Esophagus (tissue), 2 donors: ENCODE measurements around the gene MBNL2. TPM values are rescaled to one million over a fixed set of nuclear protein-coding genes. Genes with fewer than 3 reads are reported as not detected.
A peak's percentile ranks its signal among the peaks of the same experiment; 100 is the strongest.

ENCODE experiments used
- H3K27ac ChIP-seq, 2 donors: one replicate each; pipeline ENCODE4 v1.5.1; 2013; ENCODE audit warnings: low read depth in 2 of 2, mild to moderate bottlenecking in 2 of 2, inconsistent platforms in 1 of 2, low read length in 1 of 2, moderate library complexity in 1 of 2
- H3K27me3 ChIP-seq, 2 donors: one replicate each; pipeline ENCODE4 v1.6.1; 2013; ENCODE audit warnings: low read length in 2 of 2, control low read depth in 1 of 2, mild to moderate bottlenecking in 1 of 2; ENCODE audit not compliant: insufficient read depth in 2 of 2, control insufficient read depth in 1 of 2
- H3K36me3 ChIP-seq, 2 donors: one replicate each; pipeline ENCODE4 v1.6.1; 2013; ENCODE audit warnings: low read length in 1 of 2; ENCODE audit not compliant: control insufficient read depth in 2 of 2, insufficient read depth in 2 of 2
- H3K4me1 ChIP-seq, 2 donors: one replicate each; pipeline ENCODE4 v1.6.1; 2013; ENCODE audit warnings: low read length in 1 of 2; ENCODE audit not compliant: control insufficient read depth in 2 of 2, insufficient read depth in 2 of 2
- H3K4me3 ChIP-seq, 2 donors: one replicate each; pipeline ENCODE4 v1.5.1; 2013; ENCODE audit warnings: low read length in 2 of 2, mild to moderate bottlenecking in 2 of 2, low read depth in 1 of 2, moderate library complexity in 1 of 2
- H3K9me3 ChIP-seq, 2 donors: one replicate each; pipeline ENCODE4 v1.6.1; 2013; ENCODE audit warnings: mild to moderate bottlenecking in 2 of 2, low read depth in 1 of 2, low read length in 1 of 2, moderate library complexity in 1 of 2; ENCODE audit not compliant: control insufficient read depth in 2 of 2, insufficient read depth in 1 of 2
- WGBS, 2 donors: extraction: QIAGEN DNeasy Blood & Tissue Kit; methylation state at CpG; one replicate each; pipeline ENCODE4 v1.1.7; 2013; 5-methylcytosine and 5-hydroxymethylcytosine counted together
- polyA plus RNA-seq, 2 donors: library from polyadenylated mRNA; stranded (reverse); fragments of 200-250 nt; gene quantifications; one replicate each; pipeline ENCODE4 v1.2.3, GENCODE V29; 2013
- donor health status: healthy with polysubstance abuse.
- donor health status: Bipolar disorder and iron deficiency.

MBNL2 gene
- polyA plus RNA-seq, 2 donors = 4.9 to 10.3 TPM

DNA sequence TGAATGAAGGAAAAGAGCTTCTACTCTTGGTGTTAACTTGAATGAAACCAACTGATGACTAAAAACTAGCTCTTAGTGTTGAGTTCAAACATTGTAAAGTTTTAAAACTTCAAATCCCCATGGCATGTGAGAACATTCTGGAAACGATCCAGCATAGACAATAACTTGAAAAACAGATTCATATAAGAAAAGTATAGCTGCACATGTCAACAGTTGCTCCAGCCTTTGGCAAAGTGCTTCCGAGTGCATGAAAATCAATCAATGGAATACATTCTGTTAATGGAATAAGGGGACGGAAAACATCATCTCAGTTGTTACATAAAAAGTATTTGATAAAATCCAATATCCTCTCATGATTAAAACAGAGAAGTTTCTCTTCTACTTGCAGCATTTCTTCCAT lies 89.8 kb downstream of the MBNL2 start:
- Histone ChIP-seq H3K9me3 (no peaks in the 10 kb centered on the region), H3K27me3 (no peaks in the 10 kb centered on the region), H3K4me1 (no peaks in the 10 kb centered on the region), H3K36me3 (no peaks in the 10 kb centered on the region), H3K4me3 (no peak overlapping the region), H3K27ac (no peak overlapping the region)
- 74 to 75% methylated on average over 3 of the region's 3 CpGs for WGBS, 2 donors

DNA sequence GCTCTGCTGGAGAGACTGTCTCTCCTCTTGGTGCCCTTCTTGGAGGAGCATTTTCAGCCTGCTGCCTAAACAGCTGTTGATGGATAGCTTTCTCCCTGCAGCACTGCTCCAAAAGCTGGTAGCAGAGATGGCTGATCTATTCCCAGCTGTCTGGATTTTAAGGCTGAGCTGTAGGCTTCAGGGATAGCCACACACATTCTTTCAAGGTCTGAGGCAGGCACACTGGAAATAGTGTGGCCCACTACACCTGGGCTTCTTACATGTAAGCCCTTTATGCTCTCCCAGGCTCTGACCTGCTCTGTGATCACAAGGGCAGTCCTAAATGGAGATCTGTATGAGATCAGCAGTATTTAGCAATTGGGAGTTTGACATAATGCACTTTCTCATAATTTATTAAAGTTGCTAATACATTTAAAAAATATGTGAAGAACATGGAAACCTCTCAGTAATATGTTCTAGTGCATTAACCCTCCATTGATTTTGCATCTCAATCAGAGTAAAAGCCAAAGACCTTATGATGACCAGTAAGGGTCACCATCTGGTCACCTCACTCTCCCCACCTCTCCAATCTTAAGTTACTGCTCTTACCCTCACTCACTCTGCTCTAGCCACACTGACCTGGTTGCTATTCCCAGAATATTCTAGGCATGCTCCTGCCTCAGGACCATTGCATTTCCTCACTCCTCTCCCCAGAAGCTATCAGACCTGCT lies 91.6 kb downstream of the MBNL2 start:
- no peaks in the 10 kb centered on the region for H3K4me1 ChIP-seq
- no peak overlapping the region for H3K4me3 ChIP-seq
- H3K36me3 ChIP-seq = no peaks in the 10 kb centered on the region

DNA sequence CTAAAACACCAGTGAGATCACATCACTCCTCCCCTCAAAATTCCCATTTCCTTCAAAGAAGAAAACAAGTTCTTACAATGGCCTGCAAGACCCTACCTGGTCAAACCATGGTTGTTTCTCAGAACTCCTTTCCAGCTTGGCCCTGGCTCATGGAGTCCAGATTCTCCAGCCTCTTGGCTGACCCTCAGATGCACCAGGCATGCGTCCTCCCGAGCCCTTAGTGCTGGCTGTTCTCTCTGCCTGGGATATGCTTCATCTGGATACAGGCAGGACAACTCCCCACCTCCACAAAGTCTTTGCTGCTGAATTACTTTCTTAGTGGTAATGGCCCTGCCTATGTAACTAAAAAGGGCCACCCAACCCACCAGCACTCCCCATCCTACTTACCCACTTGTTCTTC lies 94.3 kb downstream of the MBNL2 start:
- Histone ChIP-seq H3K27me3 (no peaks in the 10 kb centered on the region), H3K9me3 (no peaks in the 10 kb centered on the region), H3K4me3 (no peak overlapping the region), H3K36me3 (no peaks in the 10 kb centered on the region), H3K4me1 (peaks cover 0 to 3% of the 10 kb centered on the region in 2 donors), H3K27ac (peak overlapping the region in 1 of 2 donors; percentile 42)
- 66 to 81% methylated on average over 2 of the region's 2 CpGs for WGBS, 2 donors

More for the DNA sequence above, 91.6 kb downstream of the MBNL2 start:
- no peaks in the 10 kb centered on the region for H3K9me3 ChIP-seq
- H3K27ac ChIP-seq = no peak overlapping the region
- H3K27me3 ChIP-seq = no peaks in the 10 kb centered on the region

DNA sequence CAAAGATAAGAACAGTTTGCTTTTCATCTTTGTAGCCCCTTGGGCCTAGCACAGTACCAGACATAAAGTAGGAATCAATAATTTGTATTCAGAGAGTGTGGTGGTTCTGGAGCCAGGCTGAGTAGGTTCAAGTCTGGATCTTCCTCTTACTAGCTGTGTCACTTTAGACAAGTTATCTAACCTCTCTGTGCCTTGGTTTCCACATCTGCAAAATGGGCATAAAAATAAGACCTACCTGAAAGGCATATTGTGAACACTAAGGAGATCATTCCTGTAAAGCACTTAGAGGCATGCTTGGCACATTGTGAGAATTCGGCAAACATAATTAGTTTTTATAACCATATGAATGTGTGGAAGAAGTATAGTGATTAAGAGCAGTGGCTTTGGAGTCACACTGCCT lies 95.8 kb downstream of the MBNL2 start:
- Histone ChIP-seq H3K27ac (no peak overlapping the region), H3K27me3 (no peaks in the 10 kb centered on the region), H3K9me3 (no peaks in the 10 kb centered on the region), H3K4me3 (no peak overlapping the region), H3K4me1 (peaks cover 0 to 3% of the 10 kb centered on the region in 2 donors), H3K36me3 (peaks cover 0 to 3% of the 10 kb centered on the region in 2 donors)
- 74 to 78% methylated on average over 1 of the region's 1 CpG for WGBS, 2 donors

DNA sequence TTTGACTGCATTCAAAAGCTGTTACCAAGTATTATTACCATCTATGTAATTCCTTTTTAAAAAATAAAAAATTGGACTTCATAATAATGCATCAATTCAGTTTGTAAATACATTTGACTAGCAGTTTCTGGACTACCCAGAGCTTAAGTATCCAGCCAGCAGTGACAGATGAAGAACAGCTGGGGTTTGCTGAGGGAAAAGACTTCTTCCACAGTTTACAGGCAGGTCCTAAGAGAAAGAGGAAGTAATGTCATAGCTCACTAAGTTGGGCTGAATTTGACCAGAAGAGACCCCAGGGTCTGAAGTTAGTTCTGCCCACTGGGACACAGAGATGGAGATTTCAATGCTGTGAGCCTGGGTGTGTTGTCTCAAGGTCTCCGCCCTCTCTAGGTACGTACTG lies 96.4 kb downstream of the MBNL2 start:
- no peaks in the 10 kb centered on the region for H3K9me3 ChIP-seq
- whole genome bisulfite sequencing, 2 donors = 63 to 71% methylated on average over 2 of the region's 2 CpGs
- no peak overlapping the region for H3K4me3 ChIP-seq
- H3K27ac ChIP-seq = no peak overlapping the region
- H3K27me3 ChIP-seq = no peaks in the 10 kb centered on the region
- H3K4me1 ChIP-seq = peaks cover 0 to 3% of the 10 kb centered on the region in 2 donors
- H3K36me3 ChIP-seq = peaks cover 0 to 3% of the 10 kb centered on the region in 2 donors

DNA sequence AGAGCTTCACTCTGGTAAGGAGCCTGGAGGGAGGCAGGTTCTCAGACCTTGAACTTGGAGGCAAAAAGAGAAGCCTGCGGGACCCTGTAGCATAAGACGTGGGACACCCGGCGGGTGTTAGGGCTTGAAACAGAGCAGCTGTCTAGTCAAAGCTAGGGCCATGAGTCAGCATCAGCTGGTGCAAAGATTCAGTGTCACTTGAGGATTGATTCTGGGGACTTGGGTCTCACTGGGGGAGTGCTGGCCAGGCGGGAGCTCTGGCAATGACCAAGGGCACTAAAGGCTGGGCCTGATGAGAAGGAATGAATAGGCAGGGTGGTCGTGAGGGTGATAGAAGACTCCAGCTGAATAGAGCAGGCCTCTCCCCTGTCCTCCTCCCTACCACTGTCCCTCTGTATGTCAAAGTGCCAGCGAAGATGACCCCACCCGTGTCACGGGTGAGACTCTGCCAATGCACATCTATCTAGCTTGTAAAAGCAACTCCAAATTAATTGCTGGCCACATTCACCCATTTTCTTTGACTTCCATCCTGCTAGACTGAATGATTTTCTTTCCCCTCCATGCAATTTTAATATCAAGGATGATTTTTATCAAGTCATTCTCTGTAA lies 97.1 kb downstream of the MBNL2 start:
- H3K4me1 ChIP-seq = peaks cover 0 to 3% of the 10 kb centered on the region in 2 donors
- no peaks in the 10 kb centered on the region for H3K9me3 ChIP-seq
- no peak overlapping the region for H3K4me3 ChIP-seq
- peak overlapping the region in 1 of 2 donors; percentile 37 for H3K27ac ChIP-seq
- WGBS, 2 donors = 59 to 71% methylated on average over 9 of the region's 9 CpGs
- H3K27me3 ChIP-seq = no peaks in the 10 kb centered on the region
- peaks cover 0 to 3% of the 10 kb centered on the region in 2 donors for H3K36me3 ChIP-seq

DNA sequence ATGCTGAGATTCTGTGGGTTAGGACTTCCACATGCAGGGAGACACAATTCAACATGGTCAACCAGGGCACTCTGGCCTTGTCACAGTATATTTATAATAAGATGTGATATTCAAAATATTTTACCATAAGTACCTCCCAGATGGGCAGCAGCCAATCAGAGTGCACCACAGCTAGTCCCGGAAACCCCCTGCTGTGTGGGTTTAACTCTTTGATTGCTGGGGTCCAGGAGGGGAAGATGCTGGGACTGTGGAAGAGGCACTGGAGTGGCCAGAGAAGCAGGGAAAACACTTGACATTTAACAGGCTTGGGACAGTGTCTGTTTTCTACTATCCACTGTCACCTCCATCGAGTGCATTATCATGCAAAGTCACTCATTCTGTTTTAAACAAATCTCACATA lies 99.0 kb downstream of the MBNL2 start:
- 37 to 47% methylated on average over 2 of the region's 2 CpGs for WGBS, 2 donors
- no peaks in the 10 kb centered on the region for H3K27me3 ChIP-seq
- H3K36me3 ChIP-seq = peaks cover 2 to 3% of the 10 kb centered on the region in 2 donors
- no peaks in the 10 kb centered on the region for H3K9me3 ChIP-seq
- H3K4me1 ChIP-seq = peaks cover 0 to 3% of the 10 kb centered on the region in 2 donors
- no peak overlapping the region for H3K4me3 ChIP-seq
- no peak overlapping the region for H3K27ac ChIP-seq

DNA sequence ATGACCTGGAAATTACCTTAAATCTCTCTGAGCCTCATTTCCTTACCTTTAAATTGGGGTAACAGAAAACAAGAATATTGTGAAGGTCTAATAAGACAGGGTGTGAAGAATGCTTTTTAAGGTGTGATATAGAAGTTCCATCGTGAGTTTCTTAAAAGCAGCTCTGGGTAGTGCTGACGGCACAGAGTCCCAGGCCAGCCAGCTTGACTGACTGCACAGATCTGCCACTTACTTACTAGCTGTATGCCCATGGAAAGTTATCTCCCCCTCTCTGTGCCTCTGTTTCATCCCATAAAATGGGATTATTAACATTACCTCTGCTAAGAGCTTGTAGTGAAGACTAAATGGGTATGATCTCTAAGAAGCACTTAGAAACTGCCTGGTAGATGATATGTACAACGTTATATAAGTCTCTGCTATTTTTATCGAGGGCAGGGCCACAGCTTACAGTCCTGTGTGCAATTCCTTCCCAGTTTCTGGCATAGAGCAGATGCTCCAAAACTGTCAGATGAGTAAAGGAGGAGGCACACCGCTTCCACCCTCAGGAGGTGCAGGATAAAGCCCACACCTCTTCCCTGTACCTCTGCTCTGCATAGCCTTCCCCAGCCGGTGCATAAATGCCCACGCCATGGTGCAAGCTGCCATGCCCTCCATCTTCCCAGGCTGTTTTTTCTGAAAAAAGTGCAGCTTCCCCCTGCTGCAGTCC lies 99.6 kb downstream of the MBNL2 start:
- H3K4me1 ChIP-seq = peaks cover 0 to 3% of the 10 kb centered on the region in 2 donors

DNA sequence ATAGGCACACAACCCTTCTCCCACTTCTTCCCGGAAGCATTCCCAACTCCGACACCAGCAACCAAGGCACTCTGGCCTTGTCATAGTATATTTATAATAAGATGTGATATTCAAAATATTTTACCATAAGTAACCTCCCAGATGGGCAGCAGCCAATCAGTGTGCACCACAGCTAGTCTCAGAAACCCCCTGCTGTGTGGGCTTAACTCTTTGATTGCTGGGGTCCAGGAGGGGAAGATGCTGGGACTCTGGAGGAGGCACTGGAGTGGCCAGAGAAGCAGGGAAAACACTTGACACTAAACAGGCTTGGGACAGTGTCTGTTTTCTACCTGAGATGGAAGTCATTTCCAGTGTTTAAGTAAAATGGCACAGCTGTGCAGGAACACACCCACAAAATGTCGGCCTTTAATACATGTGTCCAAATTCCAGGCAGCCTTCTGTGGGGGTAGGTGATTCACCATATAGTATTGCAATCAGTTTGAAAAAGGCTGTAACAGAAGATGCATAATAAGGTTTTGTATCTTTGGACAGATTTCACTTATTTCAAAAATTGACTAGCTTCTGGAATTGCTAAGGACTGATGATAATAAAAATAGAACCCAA lies 100.7 kb downstream of the MBNL2 start:
- Histone ChIP-seq H3K27me3 (no peaks in the 10 kb centered on the region), H3K9me3 (no peaks in the 10 kb centered on the region), H3K4me3 (no peak overlapping the region), H3K4me1 (peaks cover 0 to 3% of the 10 kb centered on the region in 2 donors), H3K36me3 (peaks cover 2 to 3% of the 10 kb centered on the region in 2 donors), H3K27ac (no peak overlapping the region)
- WGBS, 2 donors = 91 to 93% methylated on average over 3 of the region's 3 CpGs

More for the DNA sequence above, 99.6 kb downstream of the MBNL2 start:
- Histone ChIP-seq H3K4me3 (no peak overlapping the region), H3K27me3 (no peaks in the 10 kb centered on the region), H3K27ac (peak overlapping the region in 1 of 2 donors; percentile 26), H3K9me3 (no peaks in the 10 kb centered on the region), H3K36me3 (peaks cover 2 to 3% of the 10 kb centered on the region in 2 donors)
- WGBS, 2 donors = 78 to 81% methylated on average over 7 of the region's 7 CpGs
